Lower leg skin (tissue), 3 donors: ENCODE data around the gene GLRB.

Experiments used
- POLR2A ChIP-seq, 2 donors: fragments of 450-650 bp; IDR thresholded peaks; one replicate each; pipeline ENCODE4 v1.6.1; 2016 to 2017; ENCODE audit warnings: antibody characterized with exemption in 2 of 2, mild to moderate bottlenecking in 1 of 2, moderate library complexity in 1 of 2
- TF ChIP-seq, protein P1 (sequence below), 3 donors: fragments of 450-650 bp; IDR thresholded peaks; one replicate each; pipeline ENCODE4 v1.5.1; 2016; ENCODE audit warnings: antibody characterized with exemption in 3 of 3, mild to moderate bottlenecking in 3 of 3, moderate library complexity in 2 of 3

DNA sequence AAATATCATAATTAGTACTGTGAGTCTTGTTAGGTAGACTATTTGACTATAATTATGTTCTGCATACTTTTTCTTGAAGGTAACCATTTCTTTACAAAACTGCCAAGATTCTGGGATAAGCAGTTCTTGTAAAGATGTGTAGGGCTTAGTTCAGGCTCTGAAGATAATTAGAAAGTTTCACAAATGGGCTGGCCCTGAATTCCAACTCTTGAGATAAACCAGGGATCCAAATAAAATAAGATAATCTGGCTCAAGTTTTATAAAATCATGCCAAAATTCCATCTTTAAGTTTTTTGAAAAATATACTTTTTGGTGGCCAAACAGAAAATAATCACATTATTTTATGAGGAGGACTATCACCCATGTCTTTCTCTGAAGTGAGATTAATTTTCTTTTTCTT, 35.5 kb upstream of the GLRB start:
- TF ChIP-seq, protein P1, sequence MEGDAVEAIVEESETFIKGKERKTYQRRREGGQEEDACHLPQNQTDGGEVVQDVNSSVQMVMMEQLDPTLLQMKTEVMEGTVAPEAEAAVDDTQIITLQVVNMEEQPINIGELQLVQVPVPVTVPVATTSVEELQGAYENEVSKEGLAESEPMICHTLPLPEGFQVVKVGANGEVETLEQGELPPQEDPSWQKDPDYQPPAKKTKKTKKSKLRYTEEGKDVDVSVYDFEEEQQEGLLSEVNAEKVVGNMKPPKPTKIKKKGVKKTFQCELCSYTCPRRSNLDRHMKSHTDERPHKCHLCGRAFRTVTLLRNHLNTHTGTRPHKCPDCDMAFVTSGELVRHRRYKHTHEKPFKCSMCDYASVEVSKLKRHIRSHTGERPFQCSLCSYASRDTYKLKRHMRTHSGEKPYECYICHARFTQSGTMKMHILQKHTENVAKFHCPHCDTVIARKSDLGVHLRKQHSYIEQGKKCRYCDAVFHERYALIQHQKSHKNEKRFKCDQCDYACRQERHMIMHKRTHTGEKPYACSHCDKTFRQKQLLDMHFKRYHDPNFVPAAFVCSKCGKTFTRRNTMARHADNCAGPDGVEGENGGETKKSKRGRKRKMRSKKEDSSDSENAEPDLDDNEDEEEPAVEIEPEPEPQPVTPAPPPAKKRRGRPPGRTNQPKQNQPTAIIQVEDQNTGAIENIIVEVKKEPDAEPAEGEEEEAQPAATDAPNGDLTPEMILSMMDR (IDR thresholded peaks at IDR 0.05): no peak
- no peak for TF ChIP-seq POLR2A (IDR thresholded peaks at IDR 0.05)
